Breast epithelium (tissue), 4 donors: ENCODE data around the gene UCK2. TPM values are rescaled to one million over a fixed set of nuclear protein-coding genes. Genes with fewer than 3 reads are reported as not detected.

ENCODE experiments used
- DNase-seq, 2 donors: peaks; one replicate each; pipeline ENCODE4 v3.0.0-alpha.2; 2019; ENCODE audit warnings: low spot score in 2 of 2
- H3K27ac ChIP-seq, 2 donors: fragments of 200-600 bp; sonication (generic) in 1 of 2; one replicate each; pipeline ENCODE4 v1.5.1; 2016 to 2019; ENCODE audit warnings: mild to moderate bottlenecking in 1 of 2
- H3K27me3 ChIP-seq, 2 donors: fragments of 200-600 bp; sonication (generic) in 1 of 2; one replicate each; pipeline versions ENCODE4 v1.5.1 to v1.6.0; 2017 to 2019; ENCODE audit warnings: control low read depth in 1 of 2, mild to moderate bottlenecking in 1 of 2
- H3K36me3 ChIP-seq: fragments of 200-600 bp; one replicate; pipeline ENCODE4 v1.5.1; 2019
- H3K4me1 ChIP-seq, 2 donors: fragments of 200-600 bp; sonication (generic); one replicate each; pipeline ENCODE4 v1.5.1; 2016 to 2019; ENCODE audit warnings: control low read depth in 1 of 2
- H3K4me3 ChIP-seq, 3 donors: fragments of 200-600 bp; sonication (generic); 1 replicate in 2 of 3; 2 replicates in 1 of 3; pipeline ENCODE4 v1.5.1; 2016 to 2019; ENCODE audit warnings: mild to moderate bottlenecking in 3 of 3, moderate library complexity in 2 of 3
- H3K9me3 ChIP-seq, 2 donors: fragments of 200-600 bp; sonication (generic) in 1 of 2; one replicate each; pipeline ENCODE4 v1.5.1; 2016 to 2019; ENCODE audit warnings: control low read depth in 1 of 2
- CTCF ChIP-seq, 3 donors: fragments of 450-650 bp; IDR thresholded peaks; one replicate each; pipeline ENCODE4 v1.5.1; 2016 to 2017; ENCODE audit warnings: antibody characterized with exemption in 3 of 3, mild to moderate bottlenecking in 3 of 3, moderate library complexity in 3 of 3
- POLR2A ChIP-seq: fragments of 450-650 bp; IDR thresholded peaks from one replicate; pipeline ENCODE4 v1.6.1; 2016; ENCODE audit warnings: antibody characterized with exemption, mild to moderate bottlenecking, moderate library complexity
- POLR2AphosphoS5 ChIP-seq, 3 donors: sonication (generic); formaldehyde crosslinking; IDR thresholded peaks; one replicate each; pipeline ENCODE4 v1.6.1; 2017; ENCODE audit warnings: antibody characterized with exemption in 3 of 3
- intact Hi-C: fragments of 100-400 bp; cut with DNase I; formaldehyde crosslinking; loops from one replicate; pipeline ENCODE4 v1.15.1; 2023; ENCODE audit warnings: low total_unique reads
- total RNA-seq, 3 donors: library from RNA; depleted of rRNA; stranded (reverse); fragments of >200 nt; gene quantifications; one replicate each; pipeline ENCODE4 v1.1.0, GENCODE V29; 2016

UCK2 gene
- total RNA-seq, 3 donors from 2014 or later = 13.6 to 51.1 (median 45.9) TPM

GRCh38 chr1:165895451-165895871 lies 68.0 kb downstream of the UCK2 start:
- H3K27ac ChIP-seq = peak overlapping the region; percentile 86

DNA sequence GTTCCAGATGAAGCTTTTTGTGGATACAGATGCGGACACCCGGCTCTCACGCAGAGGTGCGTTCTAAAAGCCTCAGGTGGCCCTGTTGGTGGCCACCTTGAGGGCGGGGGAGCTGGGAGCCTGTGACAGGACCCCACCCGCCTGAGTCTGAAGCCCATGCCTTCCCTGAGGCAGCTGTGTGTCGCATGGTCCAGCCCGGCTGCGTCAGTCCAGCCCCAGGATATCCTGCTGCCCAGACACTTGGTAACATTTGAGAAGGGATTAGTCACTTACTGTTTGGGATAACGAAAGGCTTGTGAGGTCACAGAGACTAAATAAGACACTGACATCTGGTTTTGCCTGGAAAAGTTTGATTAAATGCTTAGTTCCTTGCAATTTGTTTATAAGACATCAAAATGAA lies 68.9 kb downstream of the UCK2 start:
- Histone ChIP-seq H3K27ac (peak overlapping the region; percentile 86), H3K27me3 (no peaks in the 10 kb centered on the region), H3K4me1 (peaks cover 5 to 17% of the 10 kb centered on the region in 2 donors), H3K36me3 (no peaks in the 10 kb centered on the region), H3K4me3 (no peak overlapping the region), H3K9me3 (no peaks in the 10 kb centered on the region)
- intact Hi-C loops = loop anchor here (10.0 kb wide), 1 partner anchor 71 kb away; the partner anchor contains the start of gene UCK2
- TF ChIP-seq CTCF (IDR thresholded peaks at IDR 0.05) (no peak), POLR2A (no peak), POLR2AphosphoS5 (IDR thresholded peaks at IDR 0.05) (no peak)
- no peak for DNase-seq

More at GRCh38 chr1:165895451-165895871, 68.0 kb downstream of the UCK2 start:
- intact Hi-C loops = loop anchor here (10.0 kb wide), 1 partner anchor 71 kb away; the partner anchor contains the start of gene UCK2
- no peak for DNase-seq
- H3K4me3 ChIP-seq = no peak overlapping the region
- no peaks in the 10 kb centered on the region for H3K9me3 ChIP-seq
- no peaks in the 10 kb centered on the region for H3K36me3 ChIP-seq
- TF ChIP-seq POLR2AphosphoS5 (IDR thresholded peaks at IDR 0.05) (no peak), CTCF (IDR thresholded peaks at IDR 0.05) (no peak), POLR2A (no peak)
- peaks cover 5 to 13% of the 10 kb centered on the region in 2 donors for H3K4me1 ChIP-seq
- H3K27me3 ChIP-seq = no peaks in the 10 kb centered on the region

- intact Hi-C loops = loop anchor here (10.0 kb wide), 1 partner anchor 73 kb away; the partner anchor contains the start of gene UCK2
- H3K4me3 ChIP-seq = no peak overlapping the region
- peak overlapping the region; percentile 86 for H3K27ac ChIP-seq
Measured at GRCh38 chr1:165897326-165898303, 70.2 kb downstream of the UCK2 start.

DNA sequence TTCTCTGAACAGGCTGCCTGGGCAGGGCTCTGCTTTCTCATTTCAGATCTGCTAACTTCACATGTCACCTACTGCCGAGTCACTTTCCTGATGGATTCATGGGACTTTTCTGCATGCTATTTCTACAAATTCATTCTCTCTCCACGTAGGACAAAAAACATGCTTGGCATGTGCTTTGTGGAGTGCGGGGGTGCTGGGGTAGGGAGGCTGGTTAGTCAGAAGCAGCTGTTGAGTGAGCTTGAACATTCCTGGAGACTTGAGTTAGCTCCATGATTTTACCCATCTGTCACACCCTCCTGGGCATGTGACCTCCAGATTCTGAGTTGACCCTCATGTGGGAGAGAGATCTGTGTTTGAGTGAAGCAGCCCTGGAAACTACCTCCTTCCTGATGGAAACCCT lies 71.4 kb downstream of the UCK2 start:
- H3K9me3 ChIP-seq = no peaks in the 10 kb centered on the region
- H3K27me3 ChIP-seq = no peaks in the 10 kb centered on the region
- DNase-seq = peak in 1 of 2 donors; percentile 63
- no peak overlapping the region for H3K4me3 ChIP-seq
- H3K4me1 ChIP-seq = peaks cover 5 to 17% of the 10 kb centered on the region in 2 donors
- H3K27ac ChIP-seq = peak overlapping the region; percentile 86
- no peaks in the 10 kb centered on the region for H3K36me3 ChIP-seq
- TF ChIP-seq CTCF (IDR thresholded peaks at IDR 0.05) (no peak), POLR2A (no peak), POLR2AphosphoS5 (IDR thresholded peaks at IDR 0.05) (no peak)
- intact Hi-C loops = loop anchor here (10.0 kb wide), 1 partner anchor 74 kb away; the partner anchor contains the start of gene UCK2

More at GRCh38 chr1:165897326-165898303, 70.2 kb downstream of the UCK2 start:
- DNase-seq = no peak
- Histone ChIP-seq H3K9me3 (no peaks in the 10 kb centered on the region), H3K27me3 (no peaks in the 10 kb centered on the region), H3K36me3 (no peaks in the 10 kb centered on the region), H3K4me1 (peaks cover 5 to 17% of the 10 kb centered on the region in 2 donors)
- TF ChIP-seq POLR2AphosphoS5 (IDR thresholded peaks at IDR 0.05) = no peak
- no peak for TF ChIP-seq CTCF (IDR thresholded peaks at IDR 0.05)
- TF ChIP-seq POLR2A = no peak
